Activated CD4-positive, alpha-beta memory T cell treated with anti-CD3 and anti-CD28 coated beads for 36 hours (primary cell): ENCODE data around the gene MLLT6. TPM values are rescaled to one million over a fixed set of nuclear protein-coding genes. Genes with fewer than 3 reads are reported as not detected.

Experiments
- CTCF ChIA-PET: fragments of 350-600 bp; sonication (Branson Sonifier 250); formaldehyde crosslinking; loops from one replicate; lab custom pipeline; 2021; ENCODE audit warnings: antibody characterized with exemption, inconsistent platforms; lab: Charles Lee
- POLR2A ChIA-PET: fragments of 350-600 bp; sonication (Branson Sonifier 250); formaldehyde crosslinking; loops from one replicate; lab custom pipeline; 2021; ENCODE audit warnings: antibody characterized with exemption; lab: Charles Lee
- DNase-seq: peaks from one replicate; pipeline ENCODE4 v3.0.0-alpha.2; 2020
- H3K27ac Mint-ChIP-seq: one replicate; pipeline ENCODE4 v1.8.0; 2021; ENCODE audit warnings: mixed read lengths
- H3K27me3 Mint-ChIP-seq: one replicate; pipeline ENCODE4 v1.8.0; 2021; ENCODE audit warnings: mixed read lengths
- H3K36me3 Mint-ChIP-seq: one replicate; pipeline ENCODE4 v1.8.0; 2021; ENCODE audit warnings: mixed read lengths
- H3K4me1 Mint-ChIP-seq: one replicate; pipeline ENCODE4 v1.8.0; 2021; ENCODE audit warnings: low read depth, mixed read lengths
- H3K4me3 Mint-ChIP-seq: one replicate; pipeline ENCODE4 v1.8.0; 2021; ENCODE audit warnings: mild to moderate bottlenecking, mixed read lengths
- H3K9me3 Mint-ChIP-seq: one replicate; pipeline ENCODE4 v1.8.0; 2021; ENCODE audit warnings: mixed read lengths
- intact Hi-C: fragments of 100-400 bp; cut with micrococcal nuclease; formaldehyde crosslinking; loops from one replicate; pipeline ENCODE4 v1.15.1; 2023
- total RNA-seq, 2 experiments: library from RNA; stranded (reverse); gene quantifications; one replicate each; pipeline ENCODE4 v1.2.3, GENCODE V29; 2021

MLLT6 gene
- total RNA-seq, result 100 to 1,000 TPM; 204 to 221 TPM

DNA sequence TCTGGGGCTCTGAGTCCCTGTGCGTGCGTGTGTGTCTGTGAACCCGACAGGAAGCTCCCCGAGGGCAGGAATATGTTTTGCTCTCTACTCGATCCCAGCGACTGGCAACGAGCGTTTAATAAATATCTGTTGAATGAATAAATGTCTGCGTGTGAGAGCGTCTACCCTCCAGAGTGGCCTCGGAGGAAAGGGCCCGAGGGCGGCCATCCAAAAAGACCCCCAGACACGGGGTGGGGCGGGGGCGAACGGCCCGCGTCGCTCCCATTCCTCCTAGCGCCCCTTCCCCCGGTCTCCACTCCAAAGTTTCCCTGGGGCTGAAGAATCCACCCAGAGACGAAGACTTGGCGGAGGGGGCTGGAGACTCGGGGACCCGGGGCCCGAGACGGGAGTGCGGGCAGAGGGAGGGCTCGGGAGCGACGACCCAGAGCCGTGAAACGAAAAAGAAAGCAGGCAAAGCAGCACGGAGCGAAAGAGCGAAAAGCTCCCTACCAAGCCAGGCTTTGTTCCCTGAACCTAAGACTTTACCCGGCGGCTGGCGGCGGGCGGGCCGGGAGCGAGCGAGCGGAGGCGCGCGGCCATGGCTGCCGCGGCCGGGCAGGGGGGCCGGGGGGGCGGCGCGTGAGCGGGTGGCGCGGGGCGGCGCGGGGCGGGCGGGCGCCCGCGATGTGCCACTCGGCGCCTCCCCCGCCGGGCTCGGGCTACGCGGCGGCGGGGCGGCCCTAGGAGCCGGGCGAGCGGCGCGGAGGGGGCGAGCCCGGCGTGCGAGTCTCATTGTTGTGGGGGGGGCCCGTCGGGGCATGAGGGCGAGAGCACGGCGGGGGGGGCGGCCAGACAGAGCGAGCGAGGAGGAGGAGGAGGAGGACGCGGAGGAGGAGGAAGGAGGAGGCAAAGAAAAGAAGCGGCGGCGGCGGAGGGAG is at the start of gene MLLT6:
Gene MLLT6, plus strand, starts transcription at position 668 of the 917 bp plus-strand sequence. CDS start 360 bp downstream, outside the sequence.
- Mint-ChIP-seq H3K27me3 (no peaks in the 10 kb centered on the region), H3K4me1 (peaks cover 46% of the 10 kb centered on the region)
- intact Hi-C loops, result loop anchor here (5.0 kb wide), 2 partner anchors 147 to 447 kb away; partner anchors contain the start of genes PLXDC1 and RPL23

DNA sequence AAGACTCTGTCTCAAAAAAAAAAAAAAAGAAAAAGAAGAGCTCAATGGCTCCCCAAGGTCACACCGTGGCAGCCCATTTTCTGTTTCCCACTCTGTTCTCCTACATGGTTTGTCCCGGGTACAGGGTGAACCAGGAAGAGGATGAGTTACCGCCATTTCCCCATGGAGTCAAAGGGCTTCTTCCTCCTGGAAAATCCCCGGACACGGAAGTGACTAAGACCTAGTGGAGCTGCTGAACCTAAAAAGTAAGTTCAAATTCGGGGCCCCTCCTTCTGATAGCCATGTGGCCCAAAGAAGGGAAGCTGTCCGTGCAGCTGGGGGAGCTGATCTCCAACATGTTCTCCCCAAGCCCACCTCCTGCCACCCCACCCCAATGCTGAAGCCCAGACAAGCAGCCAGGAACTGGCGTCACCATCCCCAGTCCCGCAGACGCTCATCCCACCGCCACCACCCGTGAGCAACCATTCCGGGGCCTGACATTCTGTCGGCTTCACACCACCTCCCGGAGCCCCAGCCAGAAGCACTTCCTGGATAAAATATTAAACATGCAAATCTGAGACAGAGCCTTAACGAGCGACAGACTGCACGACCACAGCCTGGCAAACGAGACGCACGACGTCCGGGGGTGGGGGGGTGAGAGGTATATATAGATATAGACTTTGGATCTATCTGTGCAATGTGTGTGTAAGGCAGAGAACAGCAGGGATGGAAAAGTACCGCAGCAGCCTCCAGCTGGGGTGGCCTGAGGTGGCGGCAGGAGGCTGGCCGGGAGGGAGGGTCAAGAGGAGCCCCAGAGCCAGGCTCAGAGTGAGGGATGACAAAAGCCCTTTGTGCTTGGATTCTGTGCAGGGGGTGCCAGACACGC is 47.9 kb upstream of the MLLT6 start:
- no peaks in the 10 kb centered on the region for H3K9me3 Mint-ChIP-seq
- H3K4me3 Mint-ChIP-seq, result no peak overlapping the region
- intact Hi-C loops, result no loop called here
- no peaks in the 10 kb centered on the region for H3K36me3 Mint-ChIP-seq
- peaks cover 11% of the 10 kb centered on the region for H3K27me3 Mint-ChIP-seq
- H3K27ac Mint-ChIP-seq, result no peak overlapping the region
- DNase-seq, result no peak
- POLR2A ChIA-PET, result no interaction called here
- CTCF ChIA-PET, result interaction anchor here (1.3 to 7.6 kb wide), 2 partner anchors 10 kb away, joined by 8 to 49 read pairs; no protein-coding TSS in a partner anchor
- H3K4me1 Mint-ChIP-seq, result peaks cover 11% of the 10 kb centered on the region

More for the DNA sequence above, at the start of gene MLLT6:
- peak; percentile 78 for DNase-seq
- H3K36me3 Mint-ChIP-seq, result peaks cover 54% of the 10 kb centered on the region
- H3K9me3 Mint-ChIP-seq, result no peaks in the 10 kb centered on the region
- peak within 1 kb of the TSS; percentile 100 for H3K4me3 Mint-ChIP-seq
- POLR2A ChIA-PET, result interaction anchor here (0.6 to 9.4 kb wide), 11 partner anchors 10 to 164 kb away, joined by 3 to 116 read pairs (median 4); partner anchors contain the start of genes CISD3, EPOP, LASP1 and PSMB3
- CTCF ChIA-PET, result interaction anchor here (1.1 to 5.3 kb wide), 6 partner anchors 24 to 30 kb away, joined by 4 to 32 read pairs (median 6); partner anchors contain the start of gene EPOP
- H3K27ac Mint-ChIP-seq, result peak within 1 kb of the TSS; percentile 100

DNA sequence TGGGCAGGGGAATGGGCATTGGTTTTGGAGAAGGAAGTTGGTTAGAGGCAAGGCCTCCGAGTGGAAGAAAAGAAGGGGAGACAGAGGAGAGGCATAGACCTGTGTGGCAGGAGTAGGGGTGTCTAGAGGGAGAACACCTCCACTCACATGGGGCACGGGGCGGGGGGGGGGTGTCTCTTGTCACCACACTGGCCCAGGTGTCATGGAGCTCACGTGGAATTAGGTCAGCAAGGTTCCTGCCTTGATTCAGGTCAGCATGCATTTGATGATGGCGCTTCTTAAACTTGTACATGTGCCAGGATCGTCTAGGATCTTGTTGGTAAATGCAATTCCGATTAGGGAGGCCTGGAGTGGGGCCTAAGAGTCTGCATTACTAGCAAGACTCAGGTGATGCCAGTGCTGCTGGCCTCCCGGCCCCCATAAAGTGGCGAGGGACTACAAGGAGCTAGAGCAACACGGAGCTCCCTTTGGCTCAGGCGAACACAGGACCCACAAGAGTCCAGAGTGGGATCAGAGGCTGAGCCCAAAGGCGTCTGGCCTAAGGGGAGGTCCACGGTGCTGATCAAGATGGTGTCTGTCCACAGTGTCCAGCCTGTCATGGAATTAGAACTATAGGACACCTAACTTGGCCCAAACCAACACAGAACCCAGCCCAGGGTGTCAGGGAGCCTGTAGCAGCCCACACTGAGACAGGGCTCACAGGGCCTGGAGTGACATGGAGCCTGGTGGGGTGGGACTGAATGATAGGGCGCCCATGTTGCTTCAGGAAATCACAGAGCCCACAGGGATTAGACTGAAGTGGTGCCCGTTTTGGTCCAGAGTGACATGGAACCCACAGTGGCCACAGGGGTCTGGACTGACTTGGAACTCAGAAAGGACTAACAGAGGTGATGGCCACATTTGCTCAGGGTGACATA is 47.0 kb upstream of the MLLT6 start:
- Mint-ChIP-seq H3K27me3 (peaks cover 11% of the 10 kb centered on the region), H3K4me1 (peaks cover 11% of the 10 kb centered on the region), H3K9me3 (no peaks in the 10 kb centered on the region), H3K36me3 (no peaks in the 10 kb centered on the region), H3K27ac (no peak overlapping the region), H3K4me3 (no peak overlapping the region)
- POLR2A ChIA-PET, result no interaction called here
- CTCF ChIA-PET, result interaction anchor here (1.3 kb wide), 1 partner anchor 9 kb away, joined by 8 read pairs; no protein-coding TSS in a partner anchor
- DNase-seq, result no peak
- intact Hi-C loops, result no loop called here

DNA sequence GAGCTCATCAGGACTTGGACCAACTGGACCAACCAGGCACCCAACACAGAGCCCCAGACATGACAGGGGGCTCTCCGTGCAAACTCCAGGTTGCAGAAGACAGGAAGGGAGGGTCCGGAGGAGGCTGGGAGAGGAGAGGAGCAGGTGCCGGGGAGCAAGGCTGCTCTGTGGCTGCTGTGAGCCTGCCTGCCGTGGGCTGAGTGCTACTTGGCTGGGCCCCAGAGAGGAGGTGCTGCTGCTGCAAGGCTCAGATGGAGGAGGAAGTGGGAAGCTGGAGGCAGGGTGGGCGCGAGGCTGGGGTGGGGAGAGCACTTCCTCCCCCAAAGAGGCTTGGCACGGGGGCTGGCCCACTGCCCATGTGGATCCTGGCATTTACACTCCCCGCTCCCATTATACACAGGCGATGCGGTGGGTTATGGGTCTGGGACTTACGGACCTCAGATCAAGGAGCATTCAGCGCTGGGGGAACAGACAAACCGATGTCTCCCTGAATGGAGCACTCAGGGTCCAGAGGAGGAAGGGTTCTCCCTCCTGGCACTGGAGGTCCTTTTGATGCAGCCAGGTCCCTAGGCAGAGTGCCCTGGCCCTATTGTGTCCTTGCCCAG is 46.2 kb upstream of the MLLT6 start:
- no peak overlapping the region for H3K4me3 Mint-ChIP-seq
- ChIA-PET POLR2A (no interaction called here), CTCF (interaction anchor here (1.3 to 11.0 kb wide), 2 partner anchors 8 to 102 kb away, joined by 8 to 302 read pairs; no protein-coding TSS in a partner anchor)
- no peaks in the 10 kb centered on the region for H3K9me3 Mint-ChIP-seq
- H3K27me3 Mint-ChIP-seq, result peaks cover 12% of the 10 kb centered on the region
- H3K27ac Mint-ChIP-seq, result no peak overlapping the region
- no peaks in the 10 kb centered on the region for H3K36me3 Mint-ChIP-seq
- DNase-seq, result no peak
- peaks cover 11% of the 10 kb centered on the region for H3K4me1 Mint-ChIP-seq
- intact Hi-C loops, result no loop called here

DNA sequence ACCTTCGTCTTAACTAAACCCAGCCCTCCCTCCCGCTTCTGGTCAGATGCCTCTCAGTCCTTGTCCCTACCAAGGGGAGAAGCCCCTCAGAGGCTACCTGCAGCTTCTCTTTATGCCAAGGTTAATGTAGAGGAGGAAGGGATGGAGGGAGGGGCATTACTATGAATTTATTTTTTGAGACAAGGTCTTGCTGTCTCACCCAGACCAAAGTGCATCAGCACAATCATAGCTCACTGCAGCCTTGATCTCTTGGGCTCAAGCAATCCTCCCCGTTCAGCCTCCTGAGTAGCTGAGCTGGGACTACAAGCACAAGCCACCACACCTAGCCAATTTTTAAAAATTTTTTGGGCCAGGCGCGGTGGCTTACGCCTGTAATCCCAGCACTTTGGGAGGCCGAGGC is 45.7 kb upstream of the MLLT6 start:
- Mint-ChIP-seq H3K9me3 (no peaks in the 10 kb centered on the region), H3K4me3 (no peak overlapping the region), H3K27me3 (peaks cover 18% of the 10 kb centered on the region), H3K4me1 (peaks cover 6% of the 10 kb centered on the region), H3K27ac (no peak overlapping the region), H3K36me3 (no peaks in the 10 kb centered on the region)
- no peak for DNase-seq
- ChIA-PET CTCF (interaction anchor here (1.6 to 11.0 kb wide), 2 partner anchors 9 to 103 kb away, joined by 5 to 302 read pairs; no protein-coding TSS in a partner anchor), POLR2A (no interaction called here)
- intact Hi-C loops, result no loop called here

DNA sequence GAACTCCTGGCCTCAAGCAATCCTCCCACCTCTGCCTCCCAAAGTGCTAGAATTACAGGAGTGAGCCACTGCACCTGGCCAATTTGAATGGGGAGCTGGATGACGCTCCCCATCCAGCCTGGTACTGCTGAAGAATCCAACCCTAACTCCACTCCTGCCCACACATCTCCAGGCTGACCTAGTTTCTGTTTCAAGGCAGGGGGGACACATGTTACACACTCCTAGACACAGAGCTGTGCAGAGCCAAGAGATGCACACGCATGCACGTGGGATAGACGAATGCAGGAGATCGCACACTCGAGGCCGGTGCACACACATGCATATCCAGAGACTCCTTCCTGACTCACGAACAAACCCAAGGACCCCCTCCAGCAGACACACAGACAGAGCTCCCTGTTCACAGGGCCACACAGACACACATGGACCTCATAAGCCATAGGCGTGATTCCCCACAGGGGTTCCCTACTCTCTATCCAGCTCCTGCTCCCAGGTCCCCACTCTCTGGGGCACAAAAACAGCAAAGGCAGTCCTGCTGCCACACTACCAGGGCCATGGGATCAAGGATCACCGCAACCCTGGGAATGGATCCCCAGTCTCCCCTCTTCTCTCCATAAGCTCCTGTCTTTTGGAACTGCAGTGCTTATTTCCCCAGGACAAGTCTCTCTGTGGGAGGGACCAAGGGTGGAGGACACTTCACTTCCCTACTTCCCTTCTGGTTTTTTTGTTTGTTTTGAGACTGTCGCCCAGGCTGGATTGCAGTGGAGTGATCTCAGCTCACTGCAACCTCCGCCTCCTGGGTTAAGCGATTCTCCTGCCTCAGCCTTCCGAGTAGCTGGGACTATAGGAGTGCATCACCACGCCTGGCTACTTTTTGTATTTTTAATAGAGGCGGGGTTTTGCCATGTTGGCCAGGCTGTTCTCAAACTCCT is 44.7 kb upstream of the MLLT6 start:
- no peaks in the 10 kb centered on the region for H3K36me3 Mint-ChIP-seq
- H3K4me3 Mint-ChIP-seq, result no peak overlapping the region
- no peaks in the 10 kb centered on the region for H3K9me3 Mint-ChIP-seq
- no peak overlapping the region for H3K27ac Mint-ChIP-seq
- H3K4me1 Mint-ChIP-seq, result no peaks in the 10 kb centered on the region
- peaks cover 16% of the 10 kb centered on the region for H3K27me3 Mint-ChIP-seq
- POLR2A ChIA-PET, result no interaction called here
- intact Hi-C loops, result loop anchor here (10.0 kb wide), 1 partner anchor 246 kb away; no protein-coding TSS in a partner anchor
- no peak for DNase-seq
- CTCF ChIA-PET, result interaction anchor here (1.6 to 11.0 kb wide), 2 partner anchors 8 to 104 kb away, joined by 5 to 302 read pairs; no protein-coding TSS in a partner anchor

DNA sequence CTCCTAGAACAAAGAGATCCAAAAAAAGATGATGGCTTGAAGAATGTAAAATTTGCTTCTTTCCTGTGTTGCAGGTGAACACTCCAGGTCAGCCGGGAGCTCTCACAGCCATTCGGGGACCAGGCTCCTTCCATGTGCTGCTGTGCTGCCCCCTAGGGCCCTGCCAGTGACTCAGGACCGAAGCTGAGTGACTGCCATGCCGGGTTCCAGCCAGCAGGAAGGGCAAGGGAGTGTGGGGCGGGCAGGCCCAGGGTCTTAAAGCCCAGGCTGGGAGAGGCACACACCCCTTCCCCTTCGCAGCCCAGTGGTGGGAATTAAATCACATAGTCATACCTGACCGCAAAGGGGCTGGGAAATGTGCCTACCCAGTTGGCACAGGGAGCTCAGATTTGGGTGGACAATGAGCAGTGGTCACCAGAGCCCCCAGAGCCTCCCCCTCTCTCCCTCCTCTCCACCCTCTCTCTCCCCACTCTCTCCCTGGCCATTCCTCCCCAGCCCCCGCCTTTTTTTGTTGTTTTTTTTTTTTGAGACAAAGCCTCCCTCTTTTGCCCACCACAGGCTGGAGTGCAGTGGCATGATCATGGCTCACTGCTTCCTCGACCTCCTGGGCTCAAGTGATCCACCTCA is 41.8 kb upstream of the MLLT6 start:
- H3K27ac Mint-ChIP-seq, result no peak overlapping the region
- ChIA-PET CTCF (interaction anchor here (0.6 to 11.0 kb wide), 15 partner anchors 8 to 240 kb away, joined by 3 to 302 read pairs (median 4); no protein-coding TSS in a partner anchor), POLR2A (interaction anchor here (0.5 kb wide), 1 partner anchor 57 kb away, joined by 3 read pairs; the partner anchor contains the start of gene SRCIN1)
- no peak overlapping the region for H3K4me3 Mint-ChIP-seq
- no peaks in the 10 kb centered on the region for H3K36me3 Mint-ChIP-seq
- intact Hi-C loops, result loop anchor here (1.0 to 10.0 kb wide), 2 partner anchors 105 to 248 kb away; no protein-coding TSS in a partner anchor
- no peaks in the 10 kb centered on the region for H3K4me1 Mint-ChIP-seq
- DNase-seq, result peak; percentile 69
- peaks cover 20% of the 10 kb centered on the region for H3K27me3 Mint-ChIP-seq
- H3K9me3 Mint-ChIP-seq, result no peaks in the 10 kb centered on the region

DNA sequence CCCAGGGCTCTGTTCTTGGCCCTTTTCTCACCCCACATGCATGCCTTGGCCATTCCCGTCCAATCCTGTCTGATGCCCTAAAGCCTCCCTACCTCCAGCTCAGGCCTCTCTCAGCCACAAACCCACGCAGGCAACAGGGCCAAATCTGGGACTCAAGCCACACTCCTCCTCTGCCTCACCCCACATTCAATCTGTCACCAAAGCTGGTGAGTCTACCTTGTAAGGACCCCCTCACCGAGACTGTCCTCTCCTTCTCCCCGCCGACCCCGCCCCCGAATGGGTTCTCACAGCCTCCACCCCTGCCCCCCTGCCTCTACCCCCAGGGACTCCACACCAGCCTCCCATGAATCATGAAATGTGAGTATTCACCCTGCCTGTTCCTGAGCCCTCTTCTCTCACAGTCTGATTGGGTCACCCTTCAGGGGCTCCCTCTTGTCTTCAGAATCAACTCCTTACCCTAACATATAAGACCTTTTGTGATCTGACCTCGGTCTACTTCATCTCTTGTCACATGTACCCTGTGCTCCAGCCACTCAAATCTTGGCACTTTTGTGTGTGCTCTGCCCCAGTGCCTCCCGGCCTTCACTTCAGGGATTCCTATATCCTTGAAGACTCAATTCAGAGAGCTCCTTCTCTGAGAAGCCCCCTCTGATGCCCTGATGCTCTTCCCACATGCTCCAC is 41.0 kb upstream of the MLLT6 start:
- no peaks in the 10 kb centered on the region for H3K4me1 Mint-ChIP-seq
- no peak overlapping the region for H3K27ac Mint-ChIP-seq
- H3K9me3 Mint-ChIP-seq, result no peaks in the 10 kb centered on the region
- H3K36me3 Mint-ChIP-seq, result no peaks in the 10 kb centered on the region
- no peak overlapping the region for H3K4me3 Mint-ChIP-seq
- CTCF ChIA-PET, result interaction anchor here (0.7 to 11.0 kb wide), 13 partner anchors 8 to 240 kb away, joined by 3 to 302 read pairs (median 4); no protein-coding TSS in a partner anchor
- intact Hi-C loops, result loop anchor here (1.0 to 10.0 kb wide), 2 partner anchors 106 to 249 kb away; no protein-coding TSS in a partner anchor
- POLR2A ChIA-PET, result no interaction called here
- no peak for DNase-seq
- peaks cover 26% of the 10 kb centered on the region for H3K27me3 Mint-ChIP-seq
